CD4-positive, alpha-beta T cell treated with Interleukin-6 for 4 hours (primary cell): ENCODE data around the gene PDZD4.
"Not testable (repeated sequence)": the region's sequence is repeated elsewhere in the genome, so short reads cannot be mapped to it uniquely, and the experiment has no call there.

Source experiments
- DNase-seq: peaks from one replicate; pipeline ENCODE4 v3.0.0-alpha.2; 2020; ENCODE audit warnings: mixed read lengths

PDZD4 gene

GRCh38 chrX:153832728-153833127 is 2.4 kb upstream of the PDZD4 start:
- DNase-seq: no peak

DNA sequence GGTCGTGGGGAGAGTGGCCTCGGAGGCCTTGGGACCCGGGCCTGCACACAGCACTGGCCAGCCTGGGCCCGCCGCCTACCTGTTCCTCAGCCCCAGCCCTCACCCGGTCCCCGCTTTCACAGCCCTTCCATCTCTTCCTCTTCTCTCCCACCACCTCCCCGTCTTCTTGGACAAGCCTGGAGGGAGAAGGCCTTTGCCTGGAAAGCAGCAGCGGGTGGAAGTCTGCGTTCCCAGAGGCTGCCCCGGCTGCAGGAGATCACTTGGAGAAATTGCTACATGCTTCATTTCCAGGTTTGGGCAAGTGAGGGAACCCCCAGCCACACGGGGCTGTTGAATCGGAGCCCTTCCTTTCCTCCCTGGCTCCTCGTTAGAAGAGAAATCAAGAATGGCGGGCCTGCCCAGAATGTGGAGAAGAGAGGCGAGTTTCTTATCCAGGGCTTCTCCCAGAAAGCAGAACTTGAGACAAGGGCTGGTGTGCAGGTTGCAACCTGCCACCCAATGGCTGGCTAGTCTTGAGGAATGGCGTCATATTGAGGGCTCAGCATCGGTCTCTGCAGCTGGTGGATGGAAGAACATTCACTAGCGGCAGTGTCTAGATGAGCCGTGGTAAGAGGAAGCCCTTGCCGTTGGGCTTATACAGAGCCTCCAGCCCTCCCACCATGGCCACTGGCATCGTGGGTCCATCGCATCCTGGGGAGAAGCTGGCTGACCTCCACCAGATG is 1.2 kb upstream of the PDZD4 start:
- DNase-seq: no peak

GRCh38 chrX:153830640-153831428 is 490 bp upstream of the PDZD4 start:
- DNase-seq: no peak

GRCh38 chrX:153829549-153829798 is 870 bp downstream of the PDZD4 start:
- no peak for DNase-seq

- no peak for DNase-seq
Observed at GRCh38 chrX:153828723-153829548, 1.4 kb downstream of the PDZD4 start.

GRCh38 chrX:153828308-153828707 is 2.0 kb downstream of the PDZD4 start:
- no peak for DNase-seq

DNA sequence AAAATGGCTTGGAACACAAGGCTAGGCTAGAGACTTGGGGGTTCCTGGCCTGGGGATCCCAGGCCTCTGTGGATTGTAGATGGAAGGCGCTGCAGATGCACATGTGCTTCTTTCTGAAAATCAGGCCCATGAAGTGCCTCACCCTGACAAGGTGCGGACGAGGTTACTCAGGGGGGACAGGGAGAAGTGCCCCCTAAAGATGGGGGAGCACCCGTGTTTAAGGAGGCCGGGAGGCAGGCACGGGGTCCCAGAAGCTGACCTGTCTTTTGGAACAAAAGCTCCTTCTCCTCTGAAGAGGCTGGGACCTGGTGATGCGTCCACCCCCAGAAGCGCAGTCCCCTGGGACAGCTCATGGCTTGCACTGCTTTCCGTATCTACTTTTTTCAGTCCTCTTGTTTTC is 2.4 kb downstream of the PDZD4 start:
- DNase-seq: no peak

GRCh38 chrX:153827016-153827415 is 3.3 kb downstream of the PDZD4 start:
- no peak for DNase-seq

DNA sequence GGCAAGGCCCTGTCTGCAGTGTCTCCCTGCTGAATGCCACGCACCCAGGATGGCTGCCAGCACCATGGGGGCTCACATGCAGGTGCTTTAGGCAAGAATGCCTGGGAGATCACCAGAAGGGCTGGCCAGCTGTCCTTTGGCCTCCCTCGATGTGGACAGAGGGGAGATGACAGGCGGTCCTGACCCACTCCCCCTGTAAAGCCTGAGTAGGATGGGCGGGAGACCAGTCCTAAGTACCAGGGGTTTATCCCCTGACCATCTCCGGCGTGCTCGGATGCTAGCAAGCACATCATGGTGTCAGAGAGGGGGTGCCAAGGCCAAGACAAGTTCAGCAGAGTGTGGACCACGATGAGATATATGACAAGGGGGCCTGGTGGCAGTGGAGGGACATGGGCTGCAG is 5.3 kb downstream of the PDZD4 start:
- no peak for DNase-seq

- DNase-seq: no peak
Observed at GRCh38 chrX:153824348-153824747, 6.0 kb downstream of the PDZD4 start.

GRCh38 chrX:153821066-153821465 is 9.3 kb downstream of the PDZD4 start:
- DNase-seq: no peak

DNA sequence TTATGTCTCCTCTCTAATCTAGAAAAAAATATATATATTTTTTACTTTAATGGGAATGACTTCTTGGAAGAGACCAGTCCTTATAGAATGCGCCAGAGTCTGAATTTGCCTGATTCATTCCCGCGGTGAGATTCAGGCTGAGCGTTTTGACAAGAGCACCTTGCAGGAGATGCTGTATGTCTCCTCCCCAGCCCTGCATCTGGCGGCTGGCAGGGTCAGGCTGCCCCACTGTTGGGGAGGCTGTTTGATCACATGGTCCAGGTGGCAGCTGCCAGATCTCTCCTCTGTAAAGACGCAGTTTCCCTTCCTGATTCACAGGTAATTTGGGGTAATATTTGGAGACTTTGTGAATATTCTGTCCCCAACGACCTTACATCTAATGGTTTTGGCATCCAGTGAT is 9.7 kb downstream of the PDZD4 start:
- no peak for DNase-seq

DNA sequence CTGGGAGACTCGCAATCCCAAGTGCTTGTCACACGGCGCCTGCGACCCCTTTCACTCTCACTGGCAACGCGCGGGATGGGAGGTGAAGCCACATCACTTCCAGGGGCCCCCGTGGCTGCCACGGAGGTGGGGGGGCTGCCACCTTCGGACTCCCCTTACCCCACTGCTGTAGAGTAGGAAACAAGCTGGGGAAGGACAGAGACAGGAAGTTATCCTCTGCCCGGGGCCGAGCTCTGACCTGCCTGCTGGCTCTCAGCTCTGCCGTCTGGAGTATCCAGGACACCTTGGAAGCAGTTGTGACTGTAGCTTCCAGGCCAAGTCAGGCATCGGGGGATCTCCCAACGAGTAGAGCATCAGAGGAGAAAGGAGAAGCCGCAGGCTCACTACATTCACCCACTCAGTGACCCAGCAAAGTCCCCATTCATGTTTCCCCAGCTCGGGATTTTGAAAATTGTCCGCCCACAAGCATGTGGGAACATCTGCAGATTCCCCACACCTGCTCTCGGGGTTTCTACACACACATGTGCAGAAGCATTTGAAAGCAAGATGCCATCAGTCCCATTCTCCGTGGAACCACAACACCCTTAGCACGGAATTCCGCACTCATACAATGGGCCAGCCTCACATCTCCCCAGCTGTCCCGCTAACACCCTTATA is 10.8 kb downstream of the PDZD4 start:
- no peak for DNase-seq

DNA sequence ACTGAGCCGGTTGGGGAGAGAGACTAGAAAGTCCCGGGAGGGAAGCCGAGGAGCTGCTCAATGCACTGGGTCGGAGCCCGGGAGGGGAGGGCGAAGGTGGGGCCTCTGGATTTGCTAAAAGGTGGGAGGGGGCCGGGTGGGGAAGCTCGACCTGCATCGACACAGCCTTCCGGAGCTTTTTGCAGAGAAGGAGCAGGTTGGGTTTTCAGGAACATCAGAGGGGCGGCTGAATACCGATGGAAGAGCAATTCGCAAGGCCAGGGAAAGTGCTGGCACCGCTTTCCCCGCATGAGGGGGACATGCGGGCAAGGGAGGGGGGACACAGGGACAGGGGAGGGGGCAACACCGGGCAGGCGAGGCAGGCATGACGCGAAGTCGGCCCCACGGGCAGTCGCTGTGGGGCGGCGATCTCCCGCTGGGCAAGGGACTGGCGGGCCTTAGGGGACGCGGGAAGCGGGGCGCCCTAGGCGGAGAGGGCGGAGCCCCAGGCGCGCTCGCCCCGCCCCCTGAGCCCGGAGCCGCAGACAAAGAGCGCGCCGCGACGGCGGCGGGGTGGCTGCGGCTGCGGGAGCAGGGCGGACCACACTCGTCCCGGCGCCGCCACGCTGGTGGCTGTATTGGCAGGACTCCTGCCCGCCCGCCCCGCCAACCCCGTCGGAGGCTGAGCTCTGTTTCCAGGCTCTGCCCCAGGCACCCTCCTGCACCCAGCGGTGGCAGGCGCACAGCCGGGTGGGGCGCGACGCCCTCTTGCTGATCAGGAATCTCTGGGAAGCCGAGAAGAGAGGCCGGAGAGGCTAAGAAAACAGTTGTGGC is 11.6 kb downstream of the PDZD4 start:
- peak; percentile 73 for DNase-seq

DNA sequence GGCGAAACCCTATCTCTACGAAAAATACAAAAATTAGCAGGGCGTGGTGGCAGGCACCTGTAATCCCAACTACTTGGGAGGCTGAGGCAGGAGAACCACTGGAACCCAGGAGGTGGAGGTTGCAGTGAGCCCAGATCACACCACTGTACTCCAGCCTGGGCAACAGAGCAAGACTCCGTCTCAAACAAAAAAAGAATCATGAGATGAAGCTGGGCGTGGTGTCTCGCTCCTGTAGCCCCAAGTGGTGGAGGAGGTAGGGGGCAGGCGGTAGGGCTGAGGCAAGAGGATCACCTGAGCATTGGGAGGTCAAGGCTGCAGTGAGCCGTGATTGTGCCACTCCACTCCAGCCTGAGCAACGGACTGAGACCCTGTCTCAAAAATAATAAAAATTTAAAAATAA is 12.3 kb downstream of the PDZD4 start:
- DNase-seq: not testable (repeated sequence)

GRCh38 chrX:153816831-153817690 is 13.3 kb downstream of the PDZD4 start:
- peak; percentile 53 for DNase-seq

- DNase-seq: no peak
Observed at GRCh38 chrX:153814591-153815315, 15.6 kb downstream of the PDZD4 start.

DNA sequence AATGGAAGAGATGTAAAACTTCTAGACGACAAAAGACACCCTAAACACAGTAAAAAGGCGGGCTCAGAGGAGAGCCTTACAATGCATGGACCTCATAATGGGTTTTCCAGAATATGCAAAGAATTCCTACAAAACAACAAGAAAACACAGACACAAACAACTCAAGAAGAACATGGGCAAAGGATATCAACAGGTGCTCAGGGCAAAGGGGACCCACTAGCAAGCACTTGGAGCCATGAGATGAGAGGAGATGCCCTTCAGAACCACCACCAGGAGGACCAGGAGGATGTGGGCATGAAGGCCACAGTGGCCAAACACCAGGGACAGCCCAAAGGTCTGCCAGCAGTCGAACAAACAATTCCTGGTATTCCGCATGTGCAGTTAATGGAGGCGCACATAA is 17.2 kb downstream of the PDZD4 start:
- no peak for DNase-seq

GRCh38 chrX:153812220-153812619 is 18.1 kb downstream of the PDZD4 start:
- no peak for DNase-seq

DNA sequence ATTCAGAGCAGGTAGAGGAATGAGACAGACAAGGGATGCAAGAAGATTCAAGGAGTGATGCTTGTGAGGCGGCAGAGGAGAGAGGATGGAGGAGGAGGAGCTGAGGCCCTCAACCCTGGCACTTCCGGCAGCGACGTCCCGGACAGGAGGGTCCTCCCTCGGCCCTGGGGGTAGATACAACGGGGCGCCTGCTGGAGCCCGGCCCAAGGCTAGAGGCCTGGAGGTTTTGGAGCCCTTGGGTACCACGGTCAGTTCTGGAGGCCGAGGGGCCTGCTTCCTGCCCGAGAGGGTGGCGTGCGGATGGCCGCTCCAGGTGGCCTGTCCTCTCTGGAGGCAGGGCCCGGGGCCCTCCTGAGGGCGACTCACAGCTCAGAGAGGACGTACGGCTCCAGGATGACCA is 22.4 kb downstream of the PDZD4 start:
- DNase-seq: no peak
